ENCODE measurements around the gene GNG12.

The GNG12 gene

GRCh38 chr1:67761730-67762129 lies 71.5 kb downstream of the GNG12 start:
- no peak for TF ChIP-seq CTCF (conservative IDR thresholded peaks at IDR 0.05)
- 0 out of 2 replicates have a peak overlapping the region, but pooled peaks have one; percentile 64 for H3K27ac ChIP-seq

DNA sequence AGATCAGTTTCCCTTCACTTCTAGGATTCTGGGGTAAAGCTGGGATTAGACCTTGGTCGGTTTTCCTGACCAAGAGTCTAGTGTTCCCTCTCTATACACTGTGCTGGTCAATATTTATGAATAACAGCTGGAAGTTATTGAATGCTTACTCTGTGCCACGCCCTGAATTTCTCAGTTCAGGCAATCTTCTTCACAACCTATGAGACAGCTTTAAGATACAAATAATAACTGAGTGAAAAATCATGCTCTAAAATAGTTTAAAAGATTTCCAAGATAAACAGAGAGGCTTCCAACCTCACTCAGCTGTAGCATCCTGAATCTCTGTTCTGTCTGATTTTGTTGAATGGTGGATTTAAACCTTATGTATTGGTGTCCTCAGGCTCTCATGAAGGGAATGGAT lies 72.2 kb downstream of the GNG12 start:
- H3K27ac ChIP-seq = peak overlapping the region; percentile 64
- TF ChIP-seq CTCF (conservative IDR thresholded peaks at IDR 0.05) = no peak

DNA sequence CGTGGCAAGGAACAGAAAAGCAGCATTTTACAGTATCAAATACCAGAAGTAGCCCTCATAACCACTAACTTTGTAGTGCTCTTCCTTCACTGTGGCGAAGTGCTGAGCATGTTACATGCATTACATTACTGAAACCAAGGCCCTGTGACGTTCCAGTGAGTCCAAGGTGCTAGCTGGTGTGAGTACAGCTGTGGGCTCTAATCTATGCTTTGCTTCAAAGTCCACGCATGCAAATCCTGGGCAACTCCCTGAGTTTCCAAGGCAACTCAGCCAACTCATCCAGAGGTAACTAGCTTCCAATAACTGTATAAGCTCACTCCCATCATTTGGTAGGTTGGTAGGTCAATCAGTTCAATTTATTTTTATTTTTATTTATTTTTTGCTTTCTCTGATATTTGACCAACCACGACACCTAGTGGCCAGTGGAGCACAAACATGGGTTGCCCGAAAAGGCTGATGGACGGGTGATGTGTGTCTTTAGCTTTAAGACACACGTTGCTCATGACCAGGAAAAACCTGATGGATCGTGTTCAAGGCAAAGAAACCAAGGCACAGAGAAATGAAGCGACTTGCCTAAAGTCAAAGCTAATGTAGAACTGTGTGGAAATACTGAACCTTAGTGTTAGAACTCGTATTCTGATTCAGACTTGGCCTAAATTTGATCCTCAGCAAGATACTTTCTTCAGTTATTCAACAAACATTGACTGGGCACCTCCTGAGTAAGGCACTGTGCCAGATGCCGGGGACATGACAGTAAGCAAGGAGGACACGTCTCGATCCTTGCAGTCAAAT lies 73.0 kb downstream of the GNG12 start:
- H3K27ac ChIP-seq = peak overlapping the region; percentile 64
- peak; percentile 86 for TF ChIP-seq CTCF (conservative IDR thresholded peaks at IDR 0.05)

- H3K27ac ChIP-seq = peak overlapping the region; percentile 64
- no peak for TF ChIP-seq CTCF (conservative IDR thresholded peaks at IDR 0.05)
Measured at GRCh38 chr1:67759692-67760029, 73.6 kb downstream of the GNG12 start.

DNA sequence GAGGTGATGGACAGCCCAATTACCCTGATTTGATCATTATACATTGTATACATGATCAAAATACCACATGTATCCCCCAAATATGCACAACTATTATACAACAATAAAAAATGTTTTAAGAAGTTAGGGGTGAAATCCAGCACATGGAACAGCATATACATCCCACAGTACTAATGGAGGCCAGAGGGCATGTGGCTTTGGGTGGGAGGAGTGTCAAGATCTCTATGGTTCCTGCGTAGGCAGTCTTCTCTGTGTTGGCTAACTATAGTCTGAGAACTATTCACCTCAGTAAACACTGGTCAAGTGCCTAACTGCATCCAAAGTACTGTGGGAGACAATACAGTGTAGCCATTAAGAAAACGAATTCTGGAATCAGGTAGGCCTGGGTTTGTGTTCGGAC lies 74.2 kb downstream of the GNG12 start:
- no peak for TF ChIP-seq CTCF (conservative IDR thresholded peaks at IDR 0.05)
- no peak overlapping the region; the same call in 1 of the 2 replicates for H3K27ac ChIP-seq

GRCh38 chr1:67755619-67756018 lies 77.6 kb downstream of the GNG12 start:
- H3K27ac ChIP-seq = no peak overlapping the region
- TF ChIP-seq CTCF (conservative IDR thresholded peaks at IDR 0.05) = no peak

DNA sequence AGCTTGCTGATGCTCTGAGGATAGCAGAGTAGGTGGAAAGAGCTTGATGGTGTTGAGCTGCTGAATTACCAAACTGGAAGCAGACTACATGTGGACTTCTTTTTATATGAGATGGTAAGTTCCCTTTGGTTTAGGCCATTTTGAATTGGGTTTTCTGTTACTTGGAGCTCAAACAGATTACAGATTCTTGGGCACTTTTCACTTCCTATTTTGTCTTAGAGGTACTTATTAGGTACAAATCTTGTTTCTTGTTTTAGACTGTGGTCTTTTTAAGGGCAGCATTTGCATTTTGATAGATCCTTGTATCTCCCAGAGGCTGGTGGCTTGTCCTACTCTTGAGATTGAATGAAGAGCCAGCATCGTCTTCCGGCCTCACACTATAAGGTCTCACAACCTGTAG lies 78.1 kb downstream of the GNG12 start:
- TF ChIP-seq CTCF (conservative IDR thresholded peaks at IDR 0.05) = no peak
- H3K27ac ChIP-seq = no peak overlapping the region
